Stimulated activated CD4-positive, alpha-beta T cell treated with anti-CD3 and anti-CD28 coated beads, Interleukin-2, amount 100 ng/mL, for 4 hours (primary cell): ENCODE results near the gene LRP1B.

Experiments used
- DNase-seq: peaks from one replicate; pipeline ENCODE4 v3.0.0-alpha.2; 2020; ENCODE audit warnings: low read depth

Gene LRP1B

DNA sequence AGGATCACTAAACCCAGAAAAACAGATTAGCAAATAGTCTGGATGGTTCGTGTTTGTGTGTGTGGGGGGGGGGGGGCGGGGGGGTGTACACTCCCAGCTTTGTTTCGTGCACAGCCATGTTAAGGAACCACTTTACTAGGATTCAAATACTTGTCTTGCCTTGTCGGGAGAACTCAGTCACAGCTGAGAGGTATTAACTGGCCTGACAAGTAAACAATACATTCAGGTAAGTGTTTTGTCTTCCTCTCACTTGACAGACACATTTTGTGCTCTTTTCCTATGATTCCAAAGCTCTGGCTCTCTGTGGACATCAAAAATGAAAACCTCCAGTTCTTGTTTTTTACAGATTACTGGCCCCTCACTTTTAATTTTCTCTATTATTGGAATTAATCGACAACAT lies 173.5 kb downstream of the LRP1B start:
- no peak for DNase-seq

- no peak for DNase-seq
Measured at GRCh38 chr2:141947396-141948114, 183.3 kb downstream of the LRP1B start.

DNA sequence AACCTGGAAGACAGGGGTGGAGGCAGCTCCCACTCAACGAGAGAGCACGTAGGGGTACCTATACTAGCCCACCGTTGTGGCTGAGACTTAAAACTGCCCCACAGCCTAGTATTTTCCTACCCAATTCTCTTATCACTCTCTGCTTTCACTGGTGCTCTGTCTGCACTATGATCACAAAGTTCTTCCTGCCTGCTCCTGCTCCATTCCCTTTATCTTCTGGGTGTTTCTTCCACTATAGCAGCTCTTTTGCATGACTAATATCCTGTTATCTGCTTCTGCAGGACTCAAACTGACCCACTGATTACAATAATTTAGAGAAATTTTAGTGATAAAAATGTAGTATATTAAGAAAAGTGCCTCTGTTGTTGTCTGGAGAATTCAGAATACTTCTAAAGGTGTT lies 184.8 kb downstream of the LRP1B start:
- no peak for DNase-seq

DNA sequence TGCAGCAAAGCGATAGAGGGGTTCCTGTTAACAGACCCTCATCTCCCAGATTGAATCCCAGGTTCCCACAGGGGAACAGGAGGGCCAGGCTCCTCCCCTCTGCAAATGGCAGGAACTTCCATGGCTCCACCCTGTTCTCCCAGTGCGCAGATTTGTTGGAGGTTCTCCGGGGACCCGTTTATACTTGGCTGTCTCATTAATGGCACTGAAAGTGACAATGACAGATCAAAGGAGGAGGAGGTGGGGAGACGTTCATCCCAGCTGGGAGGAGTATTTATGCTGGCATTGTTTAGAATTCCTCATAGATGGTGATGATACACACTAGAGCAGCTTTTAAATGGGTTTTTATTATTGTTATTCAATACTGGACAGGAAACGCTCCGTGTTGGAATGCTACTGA lies 186.9 kb downstream of the LRP1B start:
- no peak for DNase-seq

DNA sequence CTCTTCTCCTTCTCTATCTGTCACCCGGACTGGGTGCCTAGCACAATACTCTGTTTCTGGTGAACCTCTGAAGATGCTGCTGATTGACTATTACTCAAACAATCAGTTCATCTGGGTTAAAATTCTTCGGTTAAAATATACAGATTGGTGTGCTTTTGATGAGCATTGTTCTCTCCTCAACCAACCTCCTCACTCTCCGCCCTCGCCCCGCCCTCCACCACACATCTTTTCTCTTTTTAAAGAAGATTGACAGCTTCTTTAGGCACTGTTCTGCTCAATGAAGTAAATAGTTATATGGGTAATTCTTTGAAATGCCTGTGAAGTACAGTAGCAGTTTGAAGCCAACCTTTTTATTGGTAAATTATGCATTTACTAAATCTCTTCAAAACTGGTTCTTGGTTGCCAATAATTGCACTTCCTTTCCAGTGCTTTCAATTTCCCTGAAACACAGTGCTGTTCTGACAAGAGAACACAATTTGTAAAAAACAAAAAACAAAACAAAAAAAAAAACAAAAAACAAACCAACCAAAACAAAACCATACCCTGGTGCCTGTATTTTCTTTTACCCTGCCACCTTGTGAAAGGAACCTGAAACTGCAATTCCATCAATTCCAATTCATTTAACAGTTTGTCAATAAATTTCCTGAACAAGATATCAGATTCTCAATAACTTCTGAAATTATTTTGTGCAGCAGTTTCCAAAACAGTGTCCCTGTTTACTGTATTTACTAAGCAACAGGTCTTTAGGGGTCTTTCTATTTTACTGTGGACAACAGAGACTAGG lies 188.6 kb downstream of the LRP1B start:
- DNase-seq = no peak

DNA sequence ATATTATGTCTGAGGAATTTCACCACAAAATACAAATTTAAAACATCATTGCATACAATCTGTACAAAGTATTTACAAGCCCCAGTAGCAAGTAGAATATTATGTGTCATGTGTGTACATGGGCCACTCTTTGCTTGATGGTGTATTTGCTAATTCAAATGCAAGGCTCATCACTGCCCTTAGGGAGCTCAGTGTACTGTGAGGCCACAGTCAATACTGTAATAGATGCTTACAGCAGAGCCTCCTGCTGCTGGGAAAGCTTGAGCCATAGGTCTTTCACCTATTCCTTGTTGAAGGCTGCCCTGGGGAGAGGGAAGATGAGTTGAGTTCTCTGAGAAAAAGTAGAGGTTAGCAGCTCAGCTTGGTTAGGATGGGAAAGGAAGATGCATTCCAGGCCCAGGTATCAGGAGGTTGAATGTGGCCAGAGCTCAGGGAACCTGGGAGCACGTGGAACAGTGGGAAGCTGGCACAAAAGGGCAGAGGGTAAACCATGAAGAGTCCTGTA lies 189.6 kb downstream of the LRP1B start:
- no peak for DNase-seq

DNA sequence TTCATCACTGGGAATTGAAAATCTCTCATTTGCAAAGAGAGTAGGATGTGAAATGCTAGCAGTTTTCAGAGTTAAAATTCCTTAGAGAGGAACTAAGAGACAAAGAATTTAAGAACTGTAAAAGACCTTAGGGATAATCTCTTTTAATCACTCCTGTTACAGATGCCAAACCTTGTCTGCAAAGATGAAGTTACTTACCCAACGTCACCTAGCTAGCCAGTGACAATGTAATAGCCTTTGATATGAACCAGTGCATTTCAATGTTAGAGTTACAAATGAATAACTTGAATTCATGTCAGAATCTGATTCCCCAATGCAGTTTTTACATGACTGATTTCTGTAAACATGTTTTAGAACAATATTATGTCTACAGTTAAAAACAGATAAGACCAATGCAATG lies 190.1 kb downstream of the LRP1B start:
- DNase-seq = no peak

GRCh38 chr2:141933226-141933625 lies 197.6 kb downstream of the LRP1B start:
- no peak for DNase-seq

GRCh38 chr2:141932261-141932660 lies 198.6 kb downstream of the LRP1B start:
- DNase-seq = no peak

DNA sequence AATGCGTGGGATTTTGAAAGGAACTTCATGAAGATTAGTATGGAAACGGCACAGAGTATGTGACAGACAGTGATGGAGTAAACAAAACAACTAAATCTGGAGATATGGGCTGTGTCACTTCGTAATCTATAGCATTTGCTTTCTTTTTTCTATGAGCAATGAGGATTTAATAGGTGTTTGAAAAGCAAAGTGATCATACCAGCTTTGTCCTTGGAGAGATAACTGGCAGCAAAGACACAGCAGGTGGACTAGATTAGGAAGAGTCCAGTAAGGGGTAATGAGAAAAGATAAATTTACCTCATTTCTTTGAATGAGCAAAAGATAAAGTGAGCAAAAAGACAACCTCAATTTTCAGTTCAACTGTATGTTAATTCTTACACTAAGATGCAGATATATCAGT lies 199.0 kb downstream of the LRP1B start:
- no peak for DNase-seq

DNA sequence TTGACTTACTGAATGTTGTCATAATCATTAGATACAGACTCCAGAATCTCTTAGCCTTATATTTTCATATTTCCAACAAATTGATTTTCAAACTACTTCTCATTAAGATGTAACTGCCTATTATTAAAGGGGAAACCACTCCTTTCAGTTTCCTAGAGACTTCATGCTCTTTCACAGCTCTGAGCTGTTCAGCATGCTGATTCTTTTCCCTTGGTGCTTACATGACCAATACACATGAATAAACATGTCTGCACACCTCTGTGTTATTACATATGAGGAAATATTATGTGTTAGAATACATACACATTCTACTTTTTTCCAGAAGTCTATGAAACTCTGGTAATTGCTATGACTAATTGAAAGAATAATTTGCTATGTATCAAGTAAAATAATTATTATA lies 200.0 kb downstream of the LRP1B start:
- DNase-seq = no peak

DNA sequence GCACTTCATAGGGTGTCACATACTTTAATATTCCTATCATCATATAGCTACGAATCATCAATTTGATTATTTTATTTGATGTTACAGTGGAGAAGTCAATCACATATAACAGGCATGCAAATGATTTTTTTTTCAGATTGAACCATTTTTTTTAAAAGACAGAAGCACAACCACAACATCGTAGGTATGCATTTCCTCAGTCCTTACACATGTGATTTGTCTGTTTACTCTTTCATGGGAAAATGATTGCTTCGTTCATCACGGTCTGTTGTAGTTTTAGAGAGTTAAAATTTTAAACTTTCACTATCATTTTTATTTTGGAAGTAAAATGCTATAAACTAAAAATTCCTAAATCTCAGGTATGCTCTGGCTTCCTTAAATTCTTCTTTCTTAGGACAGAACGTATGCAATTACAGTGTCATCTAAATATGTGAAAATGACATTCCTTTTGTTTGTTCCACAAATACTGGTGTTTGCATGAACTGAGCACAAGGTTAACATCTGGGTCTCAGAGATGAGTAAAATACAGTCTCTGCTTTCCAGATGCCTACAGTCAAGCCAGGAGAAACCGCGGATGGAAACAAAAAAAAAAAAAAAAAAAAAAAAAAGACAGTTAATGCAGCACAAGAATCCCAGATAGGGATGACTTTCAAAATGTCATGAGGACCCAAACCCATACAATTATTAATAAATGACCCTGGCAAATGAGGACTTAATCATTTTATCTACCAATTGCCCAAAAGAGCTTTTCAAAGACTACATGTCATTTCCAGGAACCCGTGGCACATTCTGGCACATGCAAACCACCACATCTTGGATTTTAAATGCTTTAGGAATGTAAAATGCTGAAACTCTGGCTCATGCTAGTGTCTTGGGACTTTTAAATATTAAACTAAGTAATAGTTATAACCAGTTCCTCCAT lies 201.2 kb downstream of the LRP1B start:
- no peak for DNase-seq

GRCh38 chr2:141928476-141928875 lies 202.3 kb downstream of the LRP1B start:
- DNase-seq = no peak

- DNase-seq = no peak
Measured at GRCh38 chr2:141927536-141927935, 203.3 kb downstream of the LRP1B start.

DNA sequence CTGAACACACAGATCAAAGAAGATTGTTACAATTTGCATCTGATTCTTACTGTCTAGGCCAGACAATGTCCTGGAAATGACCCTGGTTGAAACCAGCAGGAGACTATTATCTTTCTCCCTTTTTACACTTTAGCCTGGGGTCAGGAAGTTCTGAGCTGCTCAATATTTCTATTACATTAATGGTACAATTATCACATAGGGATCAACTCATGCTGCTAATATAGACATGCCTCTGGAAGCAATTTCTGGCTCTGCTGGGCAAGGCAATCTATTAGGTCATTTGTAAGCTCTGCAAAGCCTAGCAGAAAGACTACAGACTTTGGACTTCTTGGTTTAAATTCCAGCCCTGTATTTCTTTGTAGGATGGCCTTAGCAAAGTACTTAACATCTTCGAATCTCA lies 205.3 kb downstream of the LRP1B start:
- no peak for DNase-seq

DNA sequence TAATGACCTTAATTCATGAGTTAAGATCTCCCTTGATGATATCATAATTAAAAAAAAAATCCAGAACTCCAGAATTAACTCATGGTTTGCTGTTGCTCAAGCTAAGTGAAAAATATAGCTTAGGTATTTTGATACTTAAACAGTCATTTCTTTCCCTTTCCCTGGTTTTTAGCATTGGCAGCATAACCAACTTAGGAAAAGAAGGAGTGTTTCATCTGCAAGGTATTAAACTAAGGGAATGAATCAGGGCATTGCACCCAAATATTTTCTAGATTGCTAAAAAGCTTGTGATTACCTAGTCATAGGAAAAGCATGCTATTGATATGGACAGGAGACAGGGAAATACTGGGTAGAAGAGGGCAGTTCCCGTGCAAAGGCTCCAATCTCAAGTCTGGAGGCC lies 207.2 kb downstream of the LRP1B start:
- no peak for DNase-seq

DNA sequence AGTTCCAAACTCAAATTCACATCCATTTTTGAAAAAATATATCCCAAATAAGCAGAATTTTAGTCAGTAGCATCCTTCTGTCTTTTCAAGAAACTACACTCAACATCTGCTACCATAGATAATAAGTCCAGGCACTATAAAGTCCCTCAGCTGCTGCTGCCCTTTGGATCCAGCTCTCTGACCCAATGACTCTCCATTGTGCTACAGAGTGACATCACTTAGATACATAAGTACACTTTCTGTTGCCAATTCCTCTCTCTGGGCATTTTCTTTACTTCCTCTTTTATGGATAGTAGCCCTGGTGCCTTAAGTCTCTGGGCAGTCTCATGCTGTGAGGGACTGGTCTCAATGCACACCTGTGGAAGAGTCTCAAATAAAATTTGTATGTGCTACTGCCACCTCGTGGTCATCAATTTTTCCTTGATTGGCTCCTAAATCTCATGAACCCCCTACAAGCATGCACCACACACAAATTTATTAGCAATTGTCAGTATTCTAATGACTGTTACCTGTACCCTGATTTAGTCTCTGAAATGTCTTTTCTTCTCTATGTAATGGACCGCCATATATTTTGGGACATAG lies 219.2 kb downstream of the LRP1B start:
- no peak for DNase-seq

GRCh38 chr2:141906678-141907077 lies 224.1 kb downstream of the LRP1B start:
- no peak for DNase-seq

DNA sequence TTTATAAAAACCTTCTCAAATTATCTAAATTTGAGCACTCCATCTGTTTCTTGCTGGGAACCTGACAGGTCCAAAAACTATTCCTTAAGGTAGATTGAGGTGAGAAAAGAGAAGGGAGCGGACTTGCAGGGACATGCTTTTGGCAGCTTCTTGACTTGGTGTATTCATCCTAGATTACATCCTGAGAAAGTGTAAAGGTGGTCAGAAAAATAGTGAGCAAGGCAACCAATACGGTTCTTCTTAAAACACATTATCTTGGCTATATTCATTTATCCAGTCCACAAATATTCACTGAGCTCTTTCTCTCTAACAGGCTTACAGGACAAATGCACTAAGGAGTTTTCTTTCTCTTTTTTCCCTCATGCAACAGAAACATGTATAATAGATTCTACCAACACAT lies 230.0 kb downstream of the LRP1B start:
- no peak for DNase-seq

DNA sequence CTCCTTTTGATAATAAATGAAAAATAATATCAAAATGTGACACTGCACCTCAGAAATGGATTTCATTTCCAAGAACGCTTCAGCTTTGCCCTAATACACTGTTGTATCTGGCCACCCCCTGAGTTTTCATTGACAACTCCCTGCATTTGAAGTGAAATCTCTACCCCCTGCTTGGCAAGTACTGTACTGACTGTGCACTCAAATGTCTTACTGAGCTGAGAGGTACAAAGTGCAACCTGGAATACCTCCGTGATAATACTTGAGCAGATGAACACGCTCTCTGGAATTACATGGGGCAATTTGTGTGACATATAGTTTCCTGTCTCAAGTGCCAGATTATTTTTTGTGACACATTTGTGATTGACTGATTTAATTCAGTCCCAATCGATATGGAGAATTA lies 231.1 kb downstream of the LRP1B start:
- no peak for DNase-seq

- no peak for DNase-seq
Measured at GRCh38 chr2:141889788-141890187, 241.0 kb downstream of the LRP1B start.

DNA sequence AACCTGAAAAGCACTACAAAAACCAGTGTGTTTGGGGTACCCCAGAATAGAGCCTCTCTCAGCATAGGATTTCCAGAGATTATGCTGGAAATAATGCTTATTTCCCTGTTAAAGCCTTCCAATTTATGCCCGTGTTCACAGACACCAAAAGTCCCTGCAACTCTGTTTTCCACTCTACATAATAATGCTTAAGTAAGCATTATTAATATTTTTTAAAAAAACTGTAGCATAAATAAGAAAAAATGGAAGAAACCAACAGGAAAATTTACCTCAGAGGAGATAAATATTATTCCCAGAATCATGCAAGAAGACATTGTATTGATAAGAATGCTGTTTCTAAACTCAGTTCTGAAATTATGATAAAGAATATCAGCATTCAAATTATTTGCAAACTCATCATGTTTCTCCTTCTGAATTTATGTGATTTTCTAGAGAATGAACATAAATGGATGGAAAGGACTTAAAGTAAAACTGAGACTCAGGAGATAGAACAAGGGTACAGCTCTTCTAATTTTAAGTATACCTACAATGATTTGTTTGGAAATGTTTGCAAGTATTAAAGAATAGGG lies 241.7 kb downstream of the LRP1B start:
- DNase-seq = no peak
